MM.1S (cell line): Measurements from ENCODE around the gene CXCL12.

Source experiments
- CTCF ChIP-seq: fragments of 300-600 bp; sonication (generic); IDR thresholded peaks from 2 replicates; pipeline ENCODE4 v1.5.1; 2016; ENCODE audit warnings: antibody characterized with exemption, low read length, mixed read lengths
- EZH2phosphoT487 ChIP-seq: fragments of 300-600 bp; sonication (generic); IDR thresholded peaks from 2 replicates; pipeline ENCODE4 v1.6.1; 2018; ENCODE audit warnings: antibody characterized with exemption, low read length

GRCh38 chr10:44333511-44333910 lies 51.4 kb downstream of the CXCL12 start:
- TF ChIP-seq CTCF (no peak), EZH2phosphoT487 (no peak)
